CD4-positive, alpha-beta T cell treated with Interleukin-1 beta for 1 hour (primary cell): ENCODE data around the gene OR6X1.
"Not testable (repeated sequence)": the region's sequence is repeated elsewhere in the genome, so short reads cannot be mapped to it uniquely, and the experiment has no call there.

Experiments used
- DNase-seq, 2 donors: peaks; one replicate each; pipeline ENCODE4 v3.0.0-alpha.2; 2020 to 2022

Gene OR6X1

DNA sequence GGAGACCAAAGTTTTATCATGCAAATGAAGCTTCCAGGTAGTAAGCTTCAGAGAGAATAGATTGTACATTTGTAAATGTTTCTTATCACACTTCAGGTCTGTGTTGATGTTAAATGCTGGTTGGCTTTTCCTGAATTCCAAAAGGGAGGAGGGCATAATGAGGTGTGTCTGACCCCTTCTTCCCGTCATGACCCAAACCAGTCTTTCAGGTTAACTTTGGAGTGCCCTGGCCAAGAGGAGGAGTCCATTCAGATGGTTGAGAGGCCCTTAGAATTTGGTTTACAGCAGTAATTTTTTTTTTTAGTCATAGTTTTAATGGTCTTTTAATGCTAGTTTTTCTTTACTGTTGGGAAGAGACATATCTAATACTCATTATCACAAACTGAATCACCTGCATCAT is 2.5 kb downstream of the OR6X1 start:
- no peak for DNase-seq

DNA sequence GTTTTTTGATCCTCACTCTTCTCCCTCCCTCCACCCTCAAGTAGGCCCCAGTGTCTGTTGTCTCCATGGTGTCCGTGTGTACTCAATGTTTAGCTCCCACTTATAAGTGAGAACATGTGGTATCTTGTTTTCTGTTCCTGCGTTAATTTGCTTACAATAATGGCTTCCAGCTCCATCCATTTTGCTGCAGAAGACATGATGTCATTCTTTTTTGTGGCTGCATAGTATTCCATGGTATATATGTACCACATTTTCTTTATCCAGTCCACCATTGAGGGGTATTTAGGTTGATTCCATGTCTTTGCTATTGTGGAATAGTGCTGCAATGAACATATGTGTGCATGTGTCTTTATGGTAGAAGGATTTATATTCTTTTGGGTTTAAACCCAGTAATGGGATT is 6.0 kb downstream of the OR6X1 start:
- DNase-seq, result not testable (repeated sequence)

DNA sequence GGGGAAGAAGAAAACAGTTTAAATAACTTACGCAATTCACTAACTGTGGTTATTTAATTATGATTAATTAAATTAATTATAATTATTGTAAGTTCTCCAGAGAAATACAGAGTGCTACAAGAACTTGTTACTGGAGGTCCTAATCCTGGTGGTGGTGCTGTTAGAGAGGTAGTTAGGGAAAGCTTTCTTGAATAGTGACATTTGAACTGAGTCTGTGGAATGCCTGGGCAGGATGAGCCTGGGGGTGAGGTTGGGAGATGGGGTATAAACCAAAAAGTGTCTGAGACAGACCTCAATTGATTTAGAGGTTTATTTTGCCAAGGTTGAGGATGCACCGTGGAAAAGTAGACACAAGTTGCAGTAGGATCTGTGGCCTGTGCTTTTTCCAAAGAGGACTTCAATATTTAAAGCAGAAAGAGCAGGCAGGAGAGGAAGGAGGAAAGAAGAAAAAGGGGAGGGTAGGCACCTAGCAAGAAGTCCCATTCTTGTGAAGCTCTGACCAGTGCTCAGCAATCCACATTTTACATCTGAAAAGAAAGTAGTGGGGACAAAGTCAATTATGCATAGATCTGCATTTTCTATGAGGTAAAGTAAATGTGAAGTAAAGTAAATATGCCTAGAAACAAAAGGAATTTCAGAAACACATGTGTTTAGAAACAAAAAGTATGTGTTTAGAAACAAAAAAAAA is 8.4 kb downstream of the OR6X1 start:
- DNase-seq, result no peak

DNA sequence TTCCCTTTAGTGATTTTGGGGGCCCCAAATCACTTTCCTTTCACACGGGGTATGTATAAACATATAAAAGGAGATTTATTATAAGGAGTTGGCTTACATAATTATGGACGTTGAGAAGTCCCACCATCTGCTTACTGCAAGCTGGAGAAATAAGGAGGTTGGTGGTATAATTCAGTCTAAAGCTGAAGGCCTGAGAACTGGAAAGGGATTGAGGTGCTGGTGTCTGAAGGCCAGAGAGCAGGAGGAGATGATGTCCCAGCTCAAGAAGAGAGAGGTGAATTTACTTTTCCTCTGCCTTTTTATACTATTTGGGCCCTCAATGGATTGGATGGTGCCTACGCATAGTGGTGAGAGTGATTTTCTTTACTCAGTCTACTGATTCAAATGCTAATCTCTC is 11.6 kb downstream of the OR6X1 start:
- DNase-seq, result no peak

DNA sequence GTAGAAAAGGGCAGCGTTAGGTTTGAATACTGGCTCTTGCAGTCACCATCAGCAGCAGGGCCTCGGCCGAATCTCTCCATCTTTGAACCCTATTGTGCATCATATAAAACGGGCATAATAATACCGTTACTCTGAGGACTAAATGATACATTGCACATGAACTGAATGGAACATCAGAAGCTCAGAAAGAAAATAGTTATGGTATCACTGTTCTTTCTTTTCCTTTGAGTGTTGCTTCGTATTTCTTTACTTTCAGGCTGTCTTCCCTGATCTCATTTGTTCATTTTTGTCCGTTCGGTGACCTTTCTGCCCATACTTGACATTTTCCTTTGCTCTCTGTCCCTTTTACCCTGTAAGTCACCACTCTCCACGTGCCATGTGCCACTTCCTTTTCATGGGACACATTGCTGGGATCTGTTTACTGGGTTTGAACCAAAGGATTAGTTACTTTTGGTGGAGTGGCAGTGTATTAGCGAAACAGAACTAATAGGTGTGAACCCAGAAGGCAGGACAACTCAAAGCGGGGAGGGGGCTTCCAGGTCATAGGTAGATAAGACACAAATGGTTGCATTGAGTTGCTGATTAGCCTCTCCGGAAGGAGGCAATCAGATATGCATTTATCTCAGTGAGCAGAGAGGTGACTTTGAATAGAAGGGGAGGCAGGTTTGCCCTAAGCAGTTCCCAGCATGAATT is 12.1 kb downstream of the OR6X1 start:
- no peak for DNase-seq

DNA sequence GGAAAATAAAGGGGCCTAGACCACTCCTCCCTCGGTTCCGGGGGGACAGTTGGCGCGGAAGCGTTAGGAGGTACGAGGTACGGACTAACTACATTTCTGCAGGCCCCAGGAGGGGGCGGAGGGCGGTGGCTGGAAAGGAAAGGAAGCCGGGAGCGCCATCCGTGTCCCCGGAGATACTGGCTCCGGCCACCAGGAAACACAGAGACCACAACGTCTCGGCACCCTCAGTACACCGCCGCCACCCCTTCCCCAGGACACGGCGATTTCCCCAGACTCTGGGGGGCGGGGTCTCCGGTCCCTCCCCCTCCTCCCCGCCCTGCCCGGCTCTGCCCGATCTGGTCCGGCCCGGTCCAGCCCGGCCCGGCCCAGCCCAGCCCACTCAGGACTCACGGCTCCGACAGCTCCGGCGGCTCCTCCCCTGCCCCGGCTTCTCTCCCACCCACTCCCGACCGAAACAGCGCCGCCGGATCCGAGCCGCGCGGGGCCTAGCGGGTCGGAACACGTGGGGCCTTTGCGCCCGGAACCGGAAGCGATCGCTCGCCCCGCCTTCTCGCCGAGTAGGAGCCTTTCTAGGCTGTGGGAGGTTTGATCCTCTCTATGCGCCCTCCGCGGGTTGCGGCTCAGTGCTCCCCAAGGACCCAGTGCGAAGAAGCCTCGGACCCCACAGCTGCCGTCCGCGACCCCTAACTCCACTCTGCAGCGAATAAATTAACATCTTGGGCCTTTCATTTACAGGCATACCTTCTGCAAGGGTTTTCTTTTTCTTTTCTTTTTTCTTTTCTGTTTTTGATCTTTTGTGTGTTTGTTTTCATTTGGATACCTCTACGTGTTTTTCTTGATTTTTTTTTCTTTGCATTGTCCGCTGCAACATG is 12.9 kb downstream of the OR6X1 start, which contains the start of gene ZNF202:
Gene ZNF202, minus strand, starts transcription at position 502 of the 872 bp plus-strand sequence. CDS start 10,772 bp downstream, outside the sequence.
- DNase-seq, result peak; percentile 89 to 90

DNA sequence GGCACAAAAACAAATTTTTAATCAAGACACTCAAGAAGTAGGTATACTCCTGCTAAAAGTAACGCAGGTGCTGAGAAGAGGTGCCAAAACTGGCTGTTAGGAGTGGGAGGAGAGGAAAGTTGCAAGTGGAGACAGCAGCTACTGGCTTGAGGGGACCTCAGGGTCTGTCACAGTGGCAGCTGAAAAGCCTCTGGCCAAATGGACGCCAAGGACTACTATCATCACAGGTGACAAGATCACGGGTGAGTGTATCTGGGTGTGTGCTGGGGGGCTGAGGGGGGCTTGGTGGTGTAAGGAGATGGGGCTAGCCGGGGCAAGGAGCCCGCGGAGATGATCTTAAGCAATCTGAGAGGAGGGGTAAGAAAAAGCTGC is 13.5 kb downstream of the OR6X1 start:
- no peak for DNase-seq

DNA sequence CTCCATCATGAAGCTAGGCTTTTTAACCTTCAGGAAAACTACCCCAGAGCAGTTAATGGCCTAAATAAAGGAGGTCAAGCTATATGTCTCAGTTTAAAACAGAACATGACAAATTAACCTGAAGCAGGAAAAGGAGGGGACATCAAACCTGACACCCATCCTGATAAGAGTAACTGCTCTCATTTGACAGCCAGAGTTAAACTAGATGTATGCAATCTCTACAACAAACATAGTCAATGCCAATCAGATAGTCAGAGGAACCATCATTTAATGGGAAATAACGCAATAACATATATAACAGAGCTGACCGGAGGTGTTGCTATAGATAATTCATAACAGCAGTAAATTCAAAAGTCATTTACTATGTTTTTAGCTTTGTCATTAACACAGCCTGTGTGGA is 15.9 kb downstream of the OR6X1 start:
- DNase-seq, result no peak

DNA sequence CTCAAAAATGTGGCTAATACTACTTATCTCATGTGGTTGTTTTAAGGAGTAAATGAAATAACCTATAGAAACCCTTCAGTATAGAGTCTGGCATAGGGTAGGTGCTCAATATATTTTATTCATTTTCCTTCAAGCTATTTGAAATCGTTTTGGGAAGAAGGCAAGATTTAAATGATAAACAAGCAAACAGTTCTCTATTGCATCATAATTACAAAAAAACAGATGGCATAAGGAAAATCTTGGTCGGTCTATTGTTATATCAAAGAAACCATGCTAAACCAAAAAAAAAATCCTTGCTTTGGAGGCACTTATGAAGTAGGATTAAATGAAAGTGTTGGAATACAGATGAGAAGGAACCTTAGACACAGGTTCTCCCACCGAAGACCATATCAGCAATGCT is 17.5 kb downstream of the OR6X1 start:
- DNase-seq, result no peak

DNA sequence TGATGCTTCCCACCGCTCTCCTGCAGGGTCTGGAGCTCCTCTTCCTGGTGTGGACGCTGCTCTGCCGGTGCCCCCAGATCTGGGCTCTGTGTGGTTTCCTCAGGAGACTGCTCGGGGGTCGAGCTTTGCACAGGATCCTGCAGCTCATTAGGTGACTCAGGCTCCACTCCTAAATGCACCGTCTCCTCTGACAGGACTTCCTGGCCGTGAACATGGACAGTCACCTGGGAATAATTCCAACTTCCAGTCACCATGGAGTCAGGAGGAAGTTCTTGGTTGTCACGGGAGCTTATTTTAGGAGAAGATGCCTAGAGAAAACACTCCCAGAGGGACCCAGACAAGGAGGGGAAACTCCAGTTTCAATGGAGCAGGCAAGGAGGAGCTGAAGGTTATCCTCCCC is 24.7 kb downstream of the OR6X1 start:
- DNase-seq, result no peak

DNA sequence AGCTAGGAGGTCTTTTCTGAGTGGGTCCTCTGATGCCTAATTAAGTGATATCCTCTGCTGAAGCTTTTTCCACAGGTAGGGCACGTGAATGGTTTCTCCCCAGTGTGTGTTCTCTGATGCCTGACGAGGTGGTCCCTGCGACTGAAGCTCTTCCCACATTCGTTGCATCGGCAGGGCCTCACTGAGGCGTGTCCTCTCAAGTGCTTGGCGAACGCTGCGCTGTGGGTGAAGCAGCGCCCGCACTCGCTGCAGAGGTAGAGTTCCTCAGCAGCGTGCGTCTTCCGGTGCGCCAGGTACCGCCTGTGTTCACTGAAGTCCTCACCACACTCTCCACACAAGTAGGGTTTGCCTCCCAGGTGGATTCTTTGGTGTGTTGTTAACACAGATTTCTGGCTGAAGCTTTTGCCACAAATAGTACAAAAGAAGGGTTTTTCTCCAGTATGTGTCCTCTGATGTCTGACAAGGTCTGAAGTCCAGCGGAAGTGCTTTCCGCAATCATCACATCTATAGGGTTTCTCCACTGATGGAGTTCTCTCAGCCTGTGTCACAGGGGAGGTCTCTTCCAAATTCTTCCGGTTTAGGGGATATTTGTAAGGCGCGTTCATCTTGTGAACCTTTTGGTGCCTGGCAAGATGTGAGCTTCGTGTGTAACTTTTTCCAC is 28.2 kb downstream of the OR6X1 start:
- DNase-seq, result no peak

DNA sequence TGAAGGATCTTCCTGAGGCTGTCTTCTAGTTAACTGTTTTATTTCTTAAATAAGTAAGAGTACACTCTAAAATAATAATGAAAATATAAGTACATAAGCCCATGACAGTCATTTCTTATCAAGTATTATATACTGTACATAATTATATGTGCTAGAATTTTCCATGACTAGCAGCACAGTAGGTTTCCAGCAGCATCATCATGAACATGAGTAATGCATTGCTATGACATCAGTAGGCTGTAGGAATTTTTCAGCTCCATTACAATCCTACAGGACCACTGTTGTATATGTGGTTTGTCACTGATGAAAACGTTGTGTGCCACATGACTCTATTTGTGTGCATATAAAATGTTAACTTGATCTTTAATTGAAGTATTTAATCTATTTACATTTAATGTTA is 34.9 kb downstream of the OR6X1 start:
- DNase-seq, result no peak

DNA sequence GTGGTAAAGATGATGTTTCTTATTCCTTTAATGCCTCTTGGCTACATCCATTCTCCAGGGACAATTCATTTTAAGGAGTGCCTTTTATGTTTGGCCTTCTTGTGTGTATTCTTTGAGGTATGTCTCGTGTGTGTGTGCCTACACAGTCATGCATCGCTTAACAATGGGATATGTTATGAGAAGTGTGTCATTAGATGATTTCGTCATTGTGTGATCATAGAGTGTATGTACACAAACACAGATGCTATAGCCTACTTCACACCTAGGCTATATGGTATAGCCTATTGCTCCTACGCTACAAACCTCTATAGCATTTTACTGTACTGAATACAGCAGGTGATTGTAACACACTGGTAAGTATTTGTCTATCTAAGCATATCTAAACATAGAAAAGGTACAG is 35.8 kb downstream of the OR6X1 start:
- DNase-seq, result no peak

DNA sequence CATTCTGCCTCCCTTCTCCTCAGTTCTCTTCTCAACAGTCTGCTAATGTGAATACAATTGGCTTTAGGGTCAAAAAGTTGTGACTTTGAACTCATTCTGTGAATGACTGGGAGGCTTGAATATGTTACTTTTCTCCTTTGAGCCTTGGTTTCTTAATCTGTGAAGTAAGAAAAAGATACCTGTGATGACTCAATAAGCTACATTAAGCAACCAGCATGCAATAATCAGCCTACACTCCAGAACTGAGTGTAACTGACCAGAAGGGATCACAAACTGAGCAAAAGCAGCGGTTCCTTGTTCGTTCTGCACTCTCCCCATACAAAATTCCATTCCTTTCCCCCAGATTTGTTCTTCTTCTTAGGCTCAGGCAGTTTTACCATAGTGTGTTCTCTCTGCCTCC is 36.3 kb downstream of the OR6X1 start:
- no peak for DNase-seq

DNA sequence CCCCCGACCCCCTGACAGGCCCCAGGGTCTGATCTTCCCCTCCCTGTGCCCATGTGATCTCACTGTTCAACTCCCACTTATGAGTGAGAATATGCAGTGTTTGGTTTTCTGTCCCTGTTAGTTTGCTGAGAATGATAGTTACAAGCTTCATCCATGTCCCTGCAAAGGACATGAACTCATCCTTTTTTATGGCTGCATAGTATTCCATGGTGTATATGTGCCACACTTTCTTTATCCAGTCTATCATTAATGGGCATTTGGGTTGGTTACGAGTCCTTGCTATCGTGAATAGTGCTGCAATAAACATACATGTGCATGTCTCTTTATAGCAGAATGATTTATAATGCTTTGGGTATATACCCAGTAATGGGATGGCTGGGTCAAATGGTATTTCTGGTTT is 41.7 kb downstream of the OR6X1 start:
- DNase-seq, result not testable (repeated sequence)

DNA sequence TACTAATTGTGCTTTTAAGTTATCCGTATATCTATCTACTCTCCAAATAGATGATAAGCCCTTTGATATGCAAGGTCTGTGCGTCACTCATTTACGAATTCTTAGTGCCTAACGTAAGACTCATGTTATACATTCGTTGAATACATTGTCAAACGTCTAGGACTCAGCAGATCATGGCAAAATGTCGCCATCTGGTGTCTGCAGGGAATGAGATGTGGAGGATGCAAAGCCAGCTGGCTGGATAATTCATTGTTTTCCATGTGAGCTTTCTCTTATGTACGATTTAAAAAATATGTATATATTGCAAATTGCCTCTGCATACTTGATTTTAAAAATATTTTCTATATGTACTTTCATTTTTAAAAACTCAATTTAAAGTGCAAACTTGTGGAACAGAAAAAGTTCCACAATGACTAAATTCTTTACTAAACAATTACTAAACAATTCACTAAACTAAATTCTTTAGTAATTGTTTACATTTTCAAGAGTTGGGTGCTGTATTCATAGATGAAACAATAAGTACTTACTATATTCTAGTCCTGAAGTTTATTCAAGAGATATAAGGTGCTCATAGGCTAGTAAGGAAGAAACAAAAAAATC is 46.6 kb downstream of the OR6X1 start:
- DNase-seq, result peak; percentile 29 to 47

DNA sequence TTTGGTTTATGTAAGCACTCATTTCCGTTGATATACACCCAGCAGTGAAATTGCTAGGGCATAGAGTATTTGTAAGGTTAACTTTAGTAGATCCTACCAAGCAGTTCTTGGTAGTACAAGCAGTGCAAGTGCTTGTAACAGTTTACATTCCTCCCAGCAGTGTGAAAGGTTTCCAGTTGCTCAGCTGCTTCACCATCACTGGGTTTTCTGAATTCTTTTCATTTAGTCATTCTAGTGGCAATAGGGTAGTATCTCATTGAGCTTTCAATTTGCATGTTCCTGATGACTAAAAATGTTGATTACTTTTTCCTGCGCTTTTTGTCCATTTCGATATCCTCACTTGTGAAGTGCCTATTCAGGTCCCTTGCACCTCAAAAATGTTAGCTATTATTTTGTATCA is 47.1 kb downstream of the OR6X1 start:
- no peak for DNase-seq

DNA sequence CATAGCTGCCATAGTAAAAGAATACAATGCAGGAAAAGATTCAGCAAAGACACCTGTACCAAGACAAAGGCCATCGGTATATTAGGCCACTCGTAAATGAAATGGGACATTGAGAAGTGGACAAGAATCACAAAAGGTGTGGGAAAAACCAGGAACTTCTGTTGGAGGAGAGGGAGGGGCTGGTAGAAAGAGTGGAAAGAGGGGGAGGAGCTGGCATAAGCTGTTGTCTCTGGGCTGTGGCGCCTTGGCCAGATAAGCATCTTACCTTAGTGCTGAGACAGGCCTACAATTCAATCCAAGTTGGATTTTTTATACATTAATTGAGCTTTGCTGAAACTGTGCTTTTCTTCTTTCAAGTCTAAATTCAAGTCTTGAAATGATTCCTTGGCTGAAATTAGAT is 50.0 kb downstream of the OR6X1 start:
- DNase-seq, result no peak
